ENCODE data around the gene SLC9A4.

The SLC9A4 gene

GRCh38 chr2:102499558-102499957, 26.5 kb downstream of the SLC9A4 start:
- DNase-seq (ENCODE audit: low read depth) = no peak

- no peak for DNase-seq (ENCODE audit: low read depth)
Observed at GRCh38 chr2:102502576-102502975, 29.6 kb downstream of the SLC9A4 start.

GRCh38 chr2:102504833-102505232, 31.8 kb downstream of the SLC9A4 start:
- DNase-seq (ENCODE audit: low read depth) = no peak

GRCh38 chr2:102505290-102505689, 32.3 kb downstream of the SLC9A4 start:
- DNase-seq (ENCODE audit: low read depth) = no peak

- no peak for DNase-seq (ENCODE audit: low read depth)
Observed at GRCh38 chr2:102506743-102507142, 33.7 kb downstream of the SLC9A4 start.

- DNase-seq (ENCODE audit: low read depth) = no peak
Observed at GRCh38 chr2:102508863-102509262, 35.8 kb downstream of the SLC9A4 start.

- DNase-seq (ENCODE audit: low read depth) = no peak
Observed at GRCh38 chr2:102509749-102510148, 36.7 kb downstream of the SLC9A4 start.

GRCh38 chr2:102510791-102511575, 38.0 kb downstream of the SLC9A4 start:
- no peak for DNase-seq (ENCODE audit: low read depth)

- DNase-seq (ENCODE audit: low read depth) = no peak
Observed at GRCh38 chr2:102512161-102512560, 39.1 kb downstream of the SLC9A4 start.

- no peak for DNase-seq (ENCODE audit: low read depth)
Observed at GRCh38 chr2:102513355-102513939, 40.4 kb downstream of the SLC9A4 start.

- DNase-seq (ENCODE audit: low read depth) = peak; percentile 80
Observed at GRCh38 chr2:102514061-102514785, 41.2 kb downstream of the SLC9A4 start.

- no peak for DNase-seq (ENCODE audit: low read depth)
Observed at GRCh38 chr2:102515851-102516250, 42.8 kb downstream of the SLC9A4 start.

GRCh38 chr2:102518170-102518569, 45.1 kb downstream of the SLC9A4 start:
- DNase-seq (ENCODE audit: low read depth) = no peak

- no peak for DNase-seq (ENCODE audit: low read depth)
Observed at GRCh38 chr2:102520009-102520408, 47.0 kb downstream of the SLC9A4 start.

GRCh38 chr2:102520801-102521200, 47.8 kb downstream of the SLC9A4 start:
- DNase-seq (ENCODE audit: low read depth) = no peak

GRCh38 chr2:102522162-102522561, 49.1 kb downstream of the SLC9A4 start:
- no peak for DNase-seq (ENCODE audit: low read depth)

- no peak for DNase-seq (ENCODE audit: low read depth)
Observed at GRCh38 chr2:102522890-102523289, 49.9 kb downstream of the SLC9A4 start.

- no peak for DNase-seq (ENCODE audit: low read depth)
Observed at GRCh38 chr2:102523651-102524050, 50.6 kb downstream of the SLC9A4 start.

- no peak for DNase-seq (ENCODE audit: low read depth)
Observed at GRCh38 chr2:102527086-102527485, 54.1 kb downstream of the SLC9A4 start.

- no peak for DNase-seq (ENCODE audit: low read depth)
Observed at GRCh38 chr2:102538491-102538890, 65.5 kb downstream of the SLC9A4 start.

GRCh38 chr2:102540882-102541281, 67.9 kb downstream of the SLC9A4 start:
- no peak for DNase-seq (ENCODE audit: low read depth)

GRCh38 chr2:102544182-102544581, 71.2 kb downstream of the SLC9A4 start:
- no peak for DNase-seq (ENCODE audit: low read depth)

- no peak for DNase-seq (ENCODE audit: low read depth)
Observed at GRCh38 chr2:102547462-102547861, 74.4 kb downstream of the SLC9A4 start.

Measured in HS-27A (cell line).